H1 (cell line): Measurements from ENCODE around the gene ZBTB47. TPM values are rescaled to one million over a fixed set of nuclear protein-coding genes. Genes with fewer than 3 reads are reported as not detected.

Experiments
- CHD7 ChIP-seq: fragments of 300-600 bp; sonication (generic); IDR thresholded peaks from 2 replicates; pipeline ENCODE4 v1.7.1; 2012; ENCODE audit warnings: low read length, moderate library complexity, mild to moderate bottlenecking, inconsistent platforms; ENCODE audit not compliant: insufficient replicate concordance
- EP300 ChIP-seq, 2 experiments: IDR thresholded peaks; 1 replicate in 1 of 2; 2 replicates in 1 of 2; pipeline ENCODE4 v1.6.1; 2011 to 2012; ENCODE audit warnings: low read depth in 2 of 2, low read length in 2 of 2, mild to moderate bottlenecking in 2 of 2, borderline replicate concordance in 1 of 2, inconsistent platforms in 1 of 2, moderate library complexity in 1 of 2
- JUN ChIP-seq: IDR thresholded peaks from 2 replicates; pipeline ENCODE4 v1.6.1; 2011; ENCODE audit warnings: low read depth, mild to moderate bottlenecking, improper control_type of control experiment, low read length
- MAFK ChIP-seq: IDR thresholded peaks from 2 replicates; pipeline ENCODE4 v1.6.1; 2012; ENCODE audit warnings: low read depth, mild to moderate bottlenecking, improper control_type of control experiment, low read length
- POLR2A ChIP-seq, 2 experiments: IDR thresholded peaks; 1 replicate in 1 of 2; 2 replicates in 1 of 2; pipeline ENCODE4 v1.6.1; 2011; ENCODE audit warnings: low read depth in 2 of 2, low read length in 2 of 2, mild to moderate bottlenecking in 2 of 2; ENCODE audit errors: control extremely low read depth in 1 of 2
- POU5F1 ChIP-seq: IDR thresholded peaks from 2 replicates; pipeline ENCODE4 v1.6.1; 2011; ENCODE audit warnings: low read depth, mild to moderate bottlenecking, low read length, moderate library complexity
- SIRT6 ChIP-seq: IDR thresholded peaks from one replicate; pipeline ENCODE4 v1.7.1; 2012; ENCODE audit warnings: low read length, inconsistent platforms
- SP1 ChIP-seq: IDR thresholded peaks from 2 replicates; pipeline ENCODE4 v1.6.1; 2011; ENCODE audit warnings: low read depth, low read length
- SP2 ChIP-seq: IDR thresholded peaks from 2 replicates; pipeline ENCODE4 v1.6.1; 2012; ENCODE audit warnings: mild to moderate bottlenecking, low read length, inconsistent platforms
- SP4 ChIP-seq: IDR thresholded peaks from 2 replicates; pipeline ENCODE4 v1.6.1; 2012; ENCODE audit warnings: low read length, inconsistent platforms
- TAF7 ChIP-seq: optimal IDR thresholded peaks from 2 replicates; pipeline ENCODE3; 2011; ENCODE audit warnings: low read depth, mild to moderate bottlenecking, inconsistent platforms, low read length, moderate library complexity, borderline replicate concordance
- polyA plus RNA-seq, 7 experiments: library from polyadenylated mRNA; depleted of rRNA in 3 of 7; stranded (reverse) in 5 of 7; unstranded in 2 of 7; fragments of >200 nt in 5 of 7; fragments of 200-250 nt in 2 of 7; gene quantifications; 1 replicate in 5 of 7; 2 replicates in 1 of 7; 4 replicates in 1 of 7; pipeline versions ENCODE4 v1.2.1 to v1.2.3, GENCODE V29; 2011 to 2013; ENCODE audit warnings: missing spikeins in 2 of 7, mixed read lengths in 2 of 7
- total RNA-seq: library from RNA; stranded (reverse); fragmentation: NEBNext Ultra II Directional; extraction: Animal tissue kit (Norgen Biotek cat#: 25700); gene quantifications from 2 replicates; pipeline ENCODE4 v1.2.1, GENCODE V29; 2021

Gene ZBTB47
- total and polyA plus RNA-seq, 2 of the 8 experiments (the other 6 are each of a cell fraction or from before 2014, with no cell fraction given), result 2.8 to 4.1 TPM

GRCh38 chr3:42702066-42702951 lies 48.8 kb downstream of the ZBTB47 start, which contains the start of gene HHATL (continued):
- TF ChIP-seq CHD7 (no peak), POLR2A (IDR thresholded peaks at IDR 0.05; ENCODE audit: control extremely low read depth in 1 of 2, low read depth in 2 of 2, low read length in 2 of 2) (no peak), JUN (no peak), TAF7 (no peak), MAFK (no peak), SP2 (no peak), EP300 (IDR thresholded peaks at IDR 0.05; ENCODE audit: borderline replicate concordance in 1 of 2, low read depth in 2 of 2, low read length in 2 of 2) (no peak), SIRT6 (no peak), SP1 (no peak), SP4 (no peak), POU5F1 (no peak)
